GM12878 (cell line): Measurements from ENCODE around the gene MYO1C.

Source experiments
- CTCF ChIP-seq, 3 experiments: IDR thresholded peaks in 2 of 3; conservative IDR thresholded peaks in 1 of 3; 2 replicates each; pipeline ENCODE4 v1.5.1; 2011; ENCODE audit warnings: low read depth in 3 of 3, low read length in 3 of 3, mild to moderate bottlenecking in 3 of 3, control low read depth in 2 of 3, moderate library complexity in 2 of 3, inconsistent platforms in 1 of 3, mixed read lengths in 1 of 3; ENCODE audit not compliant: control insufficient read depth in 2 of 3, insufficient read depth in 1 of 3; ENCODE audit errors: extremely low read depth in 1 of 3
- E2F4 ChIP-seq: IDR thresholded peaks from 2 replicates; pipeline ENCODE4 v1.6.1; 2012; ENCODE audit warnings: low read depth, low read length, improper control_type of control experiment
- EP300 ChIP-seq, 2 experiments: fragments of 150-350 bp in 1 of 2; IDR thresholded peaks; 2 replicates each; pipeline ENCODE4 v1.6.1; 2011 to 2012; ENCODE audit warnings: low read depth in 2 of 2, low read length in 2 of 2, borderline replicate concordance in 1 of 2, improper control_type of control experiment in 1 of 2, inconsistent platforms in 1 of 2; ENCODE audit not compliant: control insufficient read depth in 1 of 2
- JUNB ChIP-seq: IDR thresholded peaks from 2 replicates; pipeline ENCODE4 v1.6.1; 2016; ENCODE audit warnings: antibody characterized with exemption, mild to moderate bottlenecking
- KDM1A ChIP-seq: fragments of 200-600 bp; sonication (generic); IDR thresholded peaks from 2 replicates; pipeline ENCODE4 v1.6.1; 2016; ENCODE audit warnings: borderline replicate concordance
- RAD51 ChIP-seq: fragments of 450-650 bp; IDR thresholded peaks from 2 replicates; pipeline ENCODE4 v1.6.1; 2016; ENCODE audit warnings: moderate library complexity, mild to moderate bottlenecking, inconsistent platforms
- REST ChIP-seq: IDR thresholded peaks from 2 replicates; pipeline ENCODE4 v1.6.1; 2012; ENCODE audit warnings: mild to moderate bottlenecking, low read depth, low read length
- TAF1 ChIP-seq: IDR thresholded peaks from 2 replicates; pipeline ENCODE4 v1.6.1; 2011; ENCODE audit warnings: mild to moderate bottlenecking, low read depth, low read length, borderline replicate concordance
- TARDBP ChIP-seq: IDR thresholded peaks from 2 replicates; pipeline ENCODE4 v1.6.1; 2016; ENCODE audit warnings: borderline replicate concordance
- ZNF274 ChIP-seq: IDR thresholded peaks from one replicate; pipeline ENCODE4 v1.8.0; 2011; ENCODE audit not compliant: insufficient read length, insufficient read depth

GRCh38 chr17:1473841-1474240 is 18.6 kb downstream of the MYO1C start:
- no peak for TF ChIP-seq CTCF (IDR thresholded peaks at IDR 0.05 in 2 of 3, conservative IDR thresholded peaks at IDR 0.05 in 1 of 3; ENCODE audit: control insufficient read depth in 2 of 3, extremely low read depth in 1 of 3, insufficient read depth in 1 of 3, low read depth in 3 of 3, low read length in 3 of 3)
- TF ChIP-seq E2F4 = no peak
- TF ChIP-seq RAD51 = no peak; the same call in 1 of the 2 replicates
- no peak for TF ChIP-seq TARDBP
- TF ChIP-seq JUNB = no peak
- no peak for TF ChIP-seq TAF1
- TF ChIP-seq EP300 (IDR thresholded peaks at IDR 0.05; ENCODE audit: borderline replicate concordance in 1 of 2, control insufficient read depth in 1 of 2, low read depth in 2 of 2, low read length in 2 of 2) = peak in 1 of 2 experiments; percentile 43; a peak in 1 of 4 replicates
- TF ChIP-seq KDM1A = no peak
- TF ChIP-seq ZNF274 = no peak
- TF ChIP-seq REST = no peak
